RWPE2 (cell line): Measurements from ENCODE around the gene SBF1.

Source experiments
- ATAC-seq: fragments of 200-7000 bp; cut with Tn5 transposase; 3 replicates; pipeline ENCODE4 v1.9.1; 2021; ENCODE audit warnings: low read depth
- DNase-seq: peaks from one replicate; pipeline ENCODE4 v3.0.0-alpha.2; 2020; ENCODE audit warnings: low spot score
- H3K27ac ChIP-seq: fragments of 450-650 bp; 2 replicates; pipeline ENCODE4 v1.5.1; 2017; ENCODE audit warnings: mild to moderate bottlenecking; ENCODE audit not compliant: poor library complexity, severe bottlenecking
- H3K27me3 ChIP-seq: fragments of 250-450 bp; sonication (Bioruptor Pico); 2 replicates; pipeline ENCODE4 v1.5.1; 2021; ENCODE audit warnings: mild to moderate bottlenecking, moderate library complexity; ENCODE audit not compliant: insufficient read depth, poor library complexity, severe bottlenecking
- H3K36me3 ChIP-seq: fragments of 250-450 bp; sonication (Bioruptor Pico); 2 replicates; pipeline ENCODE4 v1.5.1; 2020; ENCODE audit warnings: low read depth, mild to moderate bottlenecking, moderate library complexity
- H3K4me1 ChIP-seq: fragments of 250-450 bp; sonication (Bioruptor Pico); 2 replicates; pipeline ENCODE4 v1.5.1; 2021; ENCODE audit warnings: mild to moderate bottlenecking, moderate library complexity; ENCODE audit not compliant: insufficient read depth, poor library complexity, severe bottlenecking
- H3K4me3 ChIP-seq: fragments of 250-450 bp; sonication (Bioruptor Pico); 2 replicates; pipeline ENCODE4 v1.5.1; 2021; ENCODE audit warnings: mild to moderate bottlenecking, moderate library complexity; ENCODE audit not compliant: severe bottlenecking
- H3K9me3 ChIP-seq: fragments of 250-450 bp; sonication (Bioruptor Pico); 2 replicates; pipeline ENCODE4 v1.5.1; 2021; ENCODE audit warnings: mild to moderate bottlenecking, moderate library complexity; ENCODE audit not compliant: severe bottlenecking
- CTCF ChIP-seq: fragments of 450-650 bp; IDR thresholded peaks from one replicate; pipeline ENCODE4 v1.5.1; 2017; ENCODE audit warnings: mild to moderate bottlenecking, moderate library complexity; ENCODE audit not compliant: poor library complexity, severe bottlenecking

The SBF1 gene

GRCh38 chr22:50482107-50483074 is 7.6 kb upstream of the SBF1 start:
- TF ChIP-seq CTCF, result no peak
- ATAC-seq, result 0 out of 3 replicates have a peak, but pooled peaks have one; percentile 2
- Histone ChIP-seq H3K4me1 (peaks cover 3% of the 10 kb centered on the region), H3K36me3 (no peaks in the 10 kb centered on the region), H3K27ac (no peak overlapping the region), H3K4me3 (peak overlapping the region; percentile 75), H3K9me3 (no peaks in the 10 kb centered on the region), H3K27me3 (peaks cover 6% of the 10 kb centered on the region)
- no peak for DNase-seq

GRCh38 chr22:50481440-50482106 is 6.7 kb upstream of the SBF1 start, which contains the start of gene ADM2:
Gene ADM2 (plus strand): TSS chr22:50481543. CDS start chr22:50481848, 305 bp downstream.
- no peak for DNase-seq
- H3K27me3 ChIP-seq, result peaks cover 6% of the 10 kb centered on the region
- no peaks in the 10 kb centered on the region for H3K9me3 ChIP-seq
- peaks cover 9% of the 10 kb centered on the region for H3K4me1 ChIP-seq
- peak within 1 kb of the TSS; percentile 75 for H3K4me3 ChIP-seq
- ATAC-seq, result peak; percentile 36; the same call in 2 of the 3 replicates
- no peak within 1 kb of the TSS for H3K27ac ChIP-seq
- no peak for TF ChIP-seq CTCF
- H3K36me3 ChIP-seq, result no peaks in the 10 kb centered on the region

GRCh38 chr22:50481045-50481439 is 6.2 kb upstream of the SBF1 start:
- H3K27me3 ChIP-seq, result peaks cover 6% of the 10 kb centered on the region
- no peak overlapping the region for H3K27ac ChIP-seq
- peak overlapping the region; percentile 75 for H3K4me3 ChIP-seq
- no peaks in the 10 kb centered on the region for H3K9me3 ChIP-seq
- ATAC-seq (no peak), DNase-seq (no peak)
- H3K4me1 ChIP-seq, result peaks cover 10% of the 10 kb centered on the region
- TF ChIP-seq CTCF, result no peak
- H3K36me3 ChIP-seq, result no peaks in the 10 kb centered on the region

GRCh38 chr22:50479721-50480120 is 4.9 kb upstream of the SBF1 start:
- no peak overlapping the region for H3K27ac ChIP-seq
- no peak for TF ChIP-seq CTCF
- no peak overlapping the region for H3K4me3 ChIP-seq
- DNase-seq, result no peak
- peaks cover 6% of the 10 kb centered on the region for H3K27me3 ChIP-seq
- no peaks in the 10 kb centered on the region for H3K9me3 ChIP-seq
- H3K4me1 ChIP-seq, result peaks cover 9% of the 10 kb centered on the region
- H3K36me3 ChIP-seq, result no peaks in the 10 kb centered on the region
- ATAC-seq, result no peak
